ENCODE data around the gene IMPG2.

DNA sequence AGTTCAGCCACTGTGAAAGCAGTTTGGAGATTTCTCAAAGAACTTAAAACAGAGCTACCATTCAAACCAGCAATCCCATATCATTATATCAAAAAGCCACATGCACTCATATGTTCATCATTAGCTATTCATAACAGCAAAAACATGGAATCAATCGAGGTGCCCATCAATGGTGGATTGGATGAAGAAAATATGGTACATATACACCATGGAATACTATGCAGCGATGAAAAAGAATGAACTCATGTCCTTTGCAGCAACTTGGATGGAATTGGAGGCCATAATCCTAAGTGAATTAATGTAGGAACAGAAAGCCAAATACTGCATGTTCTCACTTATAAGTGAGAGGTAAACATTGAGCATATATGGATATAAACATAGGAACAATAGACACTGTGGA is 32.1 kb downstream of the IMPG2 start:
- no peak for TF ChIP-seq POLR2A (IDR thresholded peaks at IDR 0.05)
- TF ChIP-seq, protein P1, sequence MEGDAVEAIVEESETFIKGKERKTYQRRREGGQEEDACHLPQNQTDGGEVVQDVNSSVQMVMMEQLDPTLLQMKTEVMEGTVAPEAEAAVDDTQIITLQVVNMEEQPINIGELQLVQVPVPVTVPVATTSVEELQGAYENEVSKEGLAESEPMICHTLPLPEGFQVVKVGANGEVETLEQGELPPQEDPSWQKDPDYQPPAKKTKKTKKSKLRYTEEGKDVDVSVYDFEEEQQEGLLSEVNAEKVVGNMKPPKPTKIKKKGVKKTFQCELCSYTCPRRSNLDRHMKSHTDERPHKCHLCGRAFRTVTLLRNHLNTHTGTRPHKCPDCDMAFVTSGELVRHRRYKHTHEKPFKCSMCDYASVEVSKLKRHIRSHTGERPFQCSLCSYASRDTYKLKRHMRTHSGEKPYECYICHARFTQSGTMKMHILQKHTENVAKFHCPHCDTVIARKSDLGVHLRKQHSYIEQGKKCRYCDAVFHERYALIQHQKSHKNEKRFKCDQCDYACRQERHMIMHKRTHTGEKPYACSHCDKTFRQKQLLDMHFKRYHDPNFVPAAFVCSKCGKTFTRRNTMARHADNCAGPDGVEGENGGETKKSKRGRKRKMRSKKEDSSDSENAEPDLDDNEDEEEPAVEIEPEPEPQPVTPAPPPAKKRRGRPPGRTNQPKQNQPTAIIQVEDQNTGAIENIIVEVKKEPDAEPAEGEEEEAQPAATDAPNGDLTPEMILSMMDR (IDR thresholded peaks at IDR 0.05), result no peak

Data from right lobe of liver (tissue), 4 donors.